HG02970 (cell line): ENCODE data around the gene PSPH.
"Not testable (repeated sequence)": the region's sequence is repeated elsewhere in the genome, so short reads cannot be mapped to it uniquely, and the experiment has no call there.

Experiments
- ATAC-seq: cut with Tn5 transposase; IDR thresholded peaks from one replicate; pipeline ENCODE4 v1.9.1; 2021; ENCODE audit warnings: mild to moderate bottlenecking, moderate library complexity, moderate number of reproducible peaks; ENCODE audit not compliant: unreplicated experiment, low FRiP score

The PSPH gene

GRCh38 chr7:56063882-56064625 lies 12.8 kb upstream of the PSPH start, which contains the start of gene SUMF2:
TSS of gene SUMF2 (plus strand) at chr7:56064286. CDS start at chr7:56064312, 26 bp downstream.
- peak; percentile 88 for ATAC-seq

GRCh38 chr7:56063500-56063881 lies 12.2 kb upstream of the PSPH start:
- ATAC-seq = no peak

GRCh38 chr7:56062382-56062781 lies 11.1 kb upstream of the PSPH start:
- no peak for ATAC-seq

GRCh38 chr7:56053993-56054392 lies 2.7 kb upstream of the PSPH start:
- ATAC-seq = no peak

- ATAC-seq = no peak
These were observed 2.1 kb upstream of the PSPH start for GRCh38 chr7:56053379-56053778.

- no peak for ATAC-seq
These were observed 248 bp downstream of the PSPH start for GRCh38 chr7:56051053-56051338.

- ATAC-seq = not testable (repeated sequence)
These were observed 2.5 kb downstream of the PSPH start for GRCh38 chr7:56048763-56049162.

- ATAC-seq = no peak
These were observed 3.0 kb downstream of the PSPH start for GRCh38 chr7:56048245-56048644.

GRCh38 chr7:56047446-56048116 lies 3.7 kb downstream of the PSPH start:
- ATAC-seq = not testable (repeated sequence)

- no peak for ATAC-seq
These were observed 4.4 kb downstream of the PSPH start for GRCh38 chr7:56046721-56047445.

- ATAC-seq = not testable (repeated sequence)
These were observed 5.5 kb downstream of the PSPH start for GRCh38 chr7:56045758-56046157.

GRCh38 chr7:56040730-56041129 lies 10.5 kb downstream of the PSPH start:
- ATAC-seq = no peak

- ATAC-seq = peak; percentile 91
These were observed 17.4 kb downstream of the PSPH start for GRCh38 chr7:56033671-56034432.

- ATAC-seq = not testable (repeated sequence)
These were observed 18.7 kb downstream of the PSPH start for GRCh38 chr7:56032578-56032977.

GRCh38 chr7:56031556-56031955 lies 19.7 kb downstream of the PSPH start:
- ATAC-seq = not testable (repeated sequence)

GRCh38 chr7:56030340-56030739 lies 20.9 kb downstream of the PSPH start:
- no peak for ATAC-seq

GRCh38 chr7:56028942-56029630 lies 22.2 kb downstream of the PSPH start:
- no peak for ATAC-seq

- ATAC-seq = no peak
These were observed 24.7 kb downstream of the PSPH start for GRCh38 chr7:56026538-56026937.

- ATAC-seq = no peak
These were observed 27.7 kb downstream of the PSPH start for GRCh38 chr7:56023500-56023899.

- no peak for ATAC-seq
These were observed 31.7 kb downstream of the PSPH start for GRCh38 chr7:56019501-56019900.
